Progenitor cell of endocrine pancreas (in vitro differentiated cells): Measurements from ENCODE around the gene SVBP. TPM values are rescaled to one million over a fixed set of nuclear protein-coding genes. Genes with fewer than 3 reads are reported as not detected.

Experiments used
- DNase-seq: peaks from one replicate; pipeline ENCODE4 v3.0.0; 2021; ENCODE audit warnings: low spot score; ENCODE audit not compliant: unreplicated experiment
- H3K27ac Mint-ChIP-seq: 2 replicates; pipeline ENCODE4 v1.8.0; 2021; ENCODE audit warnings: mild to moderate bottlenecking, moderate library complexity, mixed read lengths
- H3K27me3 Mint-ChIP-seq: 2 replicates; pipeline ENCODE4 v1.8.0; 2021; ENCODE audit warnings: mixed read lengths
- H3K36me3 Mint-ChIP-seq: 2 replicates; pipeline ENCODE4 v1.8.0; 2022; ENCODE audit warnings: mixed read lengths; ENCODE audit not compliant: insufficient read depth
- H3K4me1 Mint-ChIP-seq: 2 replicates; pipeline ENCODE4 v1.8.0; 2021; ENCODE audit warnings: low read depth, mixed read lengths
- H3K4me3 Mint-ChIP-seq: 2 replicates; pipeline ENCODE4 v1.8.0; 2021; ENCODE audit warnings: low read depth, mild to moderate bottlenecking, moderate library complexity, mixed read lengths
- H3K9me3 Mint-ChIP-seq: 2 replicates; pipeline ENCODE4 v1.8.0; 2021; ENCODE audit warnings: low read depth, mixed read lengths
- CTCF ChIP-seq: fragments of 200-600 bp; sonication (generic); IDR thresholded peaks from one replicate; pipeline ENCODE4 v1.5.0; 2021; ENCODE audit warnings: antibody characterized with exemption, mild to moderate bottlenecking; ENCODE audit not compliant: unreplicated experiment
- total RNA-seq: library from RNA; stranded (reverse); gene quantifications from 2 replicates; pipeline ENCODE4 v1.2.1, GENCODE V29; 2021

Gene SVBP
- total RNA-seq, 1 donor from 2014 or later, result 65.8 TPM

GRCh38 chr1:42797979-42798378 is 19.2 kb downstream of the SVBP start:
- H3K4me1 Mint-ChIP-seq, result peaks cover 1% of the 10 kb centered on the region
- no peaks in the 10 kb centered on the region for H3K9me3 Mint-ChIP-seq
- H3K36me3 Mint-ChIP-seq, result no peaks in the 10 kb centered on the region
- H3K4me3 Mint-ChIP-seq, result no peak overlapping the region
- no peak for DNase-seq
- peaks cover 4% of the 10 kb centered on the region for H3K27me3 Mint-ChIP-seq
- TF ChIP-seq CTCF, result no peak
- H3K27ac Mint-ChIP-seq, result no peak overlapping the region

- Mint-ChIP-seq H3K4me3 (no peak overlapping the region), H3K4me1 (peaks cover 1% of the 10 kb centered on the region), H3K36me3 (no peaks in the 10 kb centered on the region), H3K9me3 (no peaks in the 10 kb centered on the region), H3K27me3 (peaks cover 4% of the 10 kb centered on the region), H3K27ac (no peak overlapping the region)
- no peak for TF ChIP-seq CTCF
- DNase-seq, result no peak
These were observed 19.8 kb downstream of the SVBP start for GRCh38 chr1:42797414-42797813.

- no peak for TF ChIP-seq CTCF
- Mint-ChIP-seq H3K4me1 (peaks cover 1% of the 10 kb centered on the region), H3K36me3 (no peaks in the 10 kb centered on the region), H3K27ac (no peak overlapping the region), H3K27me3 (peaks cover 4% of the 10 kb centered on the region), H3K4me3 (no peak overlapping the region), H3K9me3 (no peaks in the 10 kb centered on the region)
- DNase-seq, result no peak
These were observed 23.4 kb downstream of the SVBP start for GRCh38 chr1:42793824-42794223.

GRCh38 chr1:42788021-42788420 is 29.2 kb downstream of the SVBP start:
- H3K27me3 Mint-ChIP-seq, result no peaks in the 10 kb centered on the region
- no peak for DNase-seq
- peaks cover 5% of the 10 kb centered on the region for H3K36me3 Mint-ChIP-seq
- no peaks in the 10 kb centered on the region for H3K9me3 Mint-ChIP-seq
- H3K4me1 Mint-ChIP-seq, result peaks cover 5% of the 10 kb centered on the region
- TF ChIP-seq CTCF, result no peak
- no peak overlapping the region for H3K4me3 Mint-ChIP-seq
- no peak overlapping the region for H3K27ac Mint-ChIP-seq

GRCh38 chr1:42786097-42786496 is 31.1 kb downstream of the SVBP start:
- H3K27ac Mint-ChIP-seq, result no peak overlapping the region
- H3K27me3 Mint-ChIP-seq, result no peaks in the 10 kb centered on the region
- no peak for DNase-seq
- no peak for TF ChIP-seq CTCF
- no peak overlapping the region for H3K4me3 Mint-ChIP-seq
- H3K36me3 Mint-ChIP-seq, result peaks cover 8% of the 10 kb centered on the region
- no peaks in the 10 kb centered on the region for H3K9me3 Mint-ChIP-seq
- H3K4me1 Mint-ChIP-seq, result peaks cover 5% of the 10 kb centered on the region
